HL-60 (cell line): Measurements from ENCODE around the gene NME2.
"Not testable (repeated sequence)": the region's sequence is repeated elsewhere in the genome, so short reads cannot be mapped to it uniquely, and the experiment has no call there.

Experiments
- DNase-seq, 2 experiments: peaks; one replicate each; pipeline ENCODE4 v3.0.0-alpha.2; 2010 to 2020; ENCODE audit warnings: low read depth in 1 of 2, low spot score in 1 of 2
- H3K27ac ChIP-seq: fragments of 250-450 bp; sonication (Bioruptor Pico); replicated peaks from 2 replicates; pipeline ENCODE4 v1.5.1; 2020; ENCODE audit warnings: mild to moderate bottlenecking, moderate library complexity
- H3K27me3 ChIP-seq: fragments of 250-450 bp; sonication (Bioruptor Pico); 2 replicates; pipeline ENCODE4 v1.5.1; 2021; ENCODE audit warnings: mild to moderate bottlenecking, moderate library complexity; ENCODE audit not compliant: insufficient read depth, poor library complexity, severe bottlenecking
- H3K4me3 ChIP-seq: replicated peaks from 2 replicates; pipeline ENCODE4 v1.5.1; 2011; ENCODE audit warnings: mild to moderate bottlenecking, control low read depth, low read length; ENCODE audit not compliant: insufficient read depth
- CTCF ChIP-seq: IDR thresholded peaks from one replicate; pipeline ENCODE4 v1.5.1; 2011; ENCODE audit warnings: low read length, control low read depth, inconsistent platforms; ENCODE audit not compliant: insufficient read depth
- GABPA ChIP-seq: IDR thresholded peaks from 2 replicates; pipeline ENCODE4 v1.6.1; 2012; ENCODE audit warnings: low read depth
- POLR2AphosphoS5 ChIP-seq: IDR thresholded peaks from 2 replicates; pipeline ENCODE4 v1.6.1; 2012; ENCODE audit warnings: low read depth
- REST ChIP-seq: IDR thresholded peaks from 2 replicates; pipeline ENCODE4 v1.6.1; 2012; ENCODE audit warnings: low read depth; ENCODE audit not compliant: insufficient replicate concordance
- SPI1 ChIP-seq: IDR thresholded peaks from 2 replicates; pipeline ENCODE4 v1.6.1; 2012; ENCODE audit warnings: low read depth, mild to moderate bottlenecking, borderline replicate concordance

Gene NME2

GRCh38 chr17:51169340-51169739 lies 3.1 kb downstream of the NME2 start:
- Histone ChIP-seq H3K27me3 (no peaks in the 10 kb centered on the region), H3K4me3 (no peak overlapping the region), H3K27ac (no peak overlapping the region)
- no peak for TF ChIP-seq SPI1
- no peak for TF ChIP-seq POLR2AphosphoS5
- no peak for TF ChIP-seq CTCF
- TF ChIP-seq REST = no peak
- TF ChIP-seq GABPA = no peak
- no peak for DNase-seq

- DNase-seq = no peak
- H3K4me3 ChIP-seq = no peak overlapping the region
- no peak overlapping the region for H3K27ac ChIP-seq
- TF ChIP-seq SPI1 = no peak
- no peak for TF ChIP-seq GABPA
- H3K27me3 ChIP-seq = no peaks in the 10 kb centered on the region
These were observed 4.5 kb downstream of the NME2 start for GRCh38 chr17:51170736-51171135.

GRCh38 chr17:51172030-51172429 lies 5.8 kb downstream of the NME2 start:
- H3K4me3 ChIP-seq, H3K27ac ChIP-seq, H3K27me3 ChIP-seq, DNase-seq: not testable (repeated sequence)

GRCh38 chr17:51180486-51180885 lies 14.3 kb downstream of the NME2 start:
- TF ChIP-seq REST (no peak), CTCF (no peak), POLR2AphosphoS5 (no peak), GABPA (no peak), SPI1 (no peak)
- Histone ChIP-seq H3K4me3 (no peak overlapping the region), H3K27me3 (no peaks in the 10 kb centered on the region), H3K27ac (no peak overlapping the region)
- no peak for DNase-seq

GRCh38 chr17:51184124-51184523 lies 17.9 kb downstream of the NME2 start:
- Histone ChIP-seq H3K27ac (no peak overlapping the region), H3K27me3 (no peaks in the 10 kb centered on the region), H3K4me3 (no peak overlapping the region)
- no peak for DNase-seq
- TF ChIP-seq SPI1 = no peak
- TF ChIP-seq REST = no peak
- no peak for TF ChIP-seq CTCF
- TF ChIP-seq POLR2AphosphoS5 = no peak
- TF ChIP-seq GABPA = no peak
